ENCODE data around the gene GUCA2B. TPM values are rescaled to one million over a fixed set of nuclear protein-coding genes. Genes with fewer than 3 reads are reported as not detected.

GUCA2B gene
- total RNA-seq, 1 donor from 2014 or later: 0.53 TPM

- no peak for ATAC-seq
- no peak for DNase-seq (ENCODE audit: low spot score)
These were observed 30.7 kb downstream of the GUCA2B start for GRCh38 chr1:42183957-42184268.

- ATAC-seq: no peak
- no peak for DNase-seq (ENCODE audit: low spot score)
These were observed 31.4 kb downstream of the GUCA2B start for GRCh38 chr1:42184616-42185015.

- ATAC-seq (no peak), DNase-seq (ENCODE audit: low spot score) (no peak)
These were observed 32.9 kb downstream of the GUCA2B start for GRCh38 chr1:42186152-42186551.

GRCh38 chr1:42189931-42190853, 37.0 kb downstream of the GUCA2B start:
- ATAC-seq: peak; percentile 91

GRCh38 chr1:42191319-42191718, 38.1 kb downstream of the GUCA2B start:
- DNase-seq (ENCODE audit: low spot score): no peak

More at GRCh38 chr1:42189931-42190853, 37.0 kb downstream of the GUCA2B start:
- DNase-seq (ENCODE audit: low spot score): no peak

GRCh38 chr1:42192106-42192505, 38.9 kb downstream of the GUCA2B start:
- DNase-seq (ENCODE audit: low spot score) (no peak), ATAC-seq (no peak)

More at GRCh38 chr1:42191319-42191718, 38.1 kb downstream of the GUCA2B start:
- ATAC-seq: no peak

- ATAC-seq (no peak), DNase-seq (ENCODE audit: low spot score) (no peak)
These were observed 42.6 kb downstream of the GUCA2B start for GRCh38 chr1:42195841-42196240.

GRCh38 chr1:42198251-42198650, 45.0 kb downstream of the GUCA2B start:
- no peak for DNase-seq (ENCODE audit: low spot score)
- no peak for ATAC-seq

GRCh38 chr1:42201986-42202385, 48.8 kb downstream of the GUCA2B start:
- no peak for DNase-seq (ENCODE audit: low spot score)
- ATAC-seq: no peak

Other genes with a start within 250 kb of the GUCA2B start
- 2.6 TPM for gene HIVEP3, start 234.5 kb upstream of the GUCA2B start, total RNA-seq
- not detected for gene GUCA2A, start 11.3 kb downstream of the GUCA2B start, total RNA-seq
- 13.7 TPM for gene FOXJ3, start 181.8 kb downstream of the GUCA2B start, total RNA-seq
- gene RIMKLA, start 227.4 kb downstream of the GUCA2B start, total RNA-seq: 0.25 TPM